Pancreas (tissue), 10 donors: ENCODE results near the gene CDK11B. TPM values are rescaled to one million over a fixed set of nuclear protein-coding genes. Genes with fewer than 3 reads are reported as not detected.

Experiments
- ATAC-seq, 4 donors: fragments of 200-7000 bp; cut with Tn5 transposase; one replicate each; pipeline versions ENCODE4 v1.8.0 to v1.9.1; 2020; ENCODE audit warnings: mild to moderate bottlenecking in 4 of 4, moderate library complexity in 4 of 4
- DNase-seq, 6 donors: peaks; one replicate each; pipeline ENCODE4 v3.0.0-alpha.2; 2020
- FAIRE-seq: peaks from 2 replicates; lab custom pipeline; 2012; peaks lifted over from hg19 to GRCh38; lab: Jason Lieb, UNC
- H3K27ac ChIP-seq, 4 donors: fragments of 200-600 bp; sonication (generic); 1 replicate in 3 of 4; 2 replicates in 1 of 4; pipeline versions ENCODE4 v1.5.0 to v1.8.0; 2020
- H3K27me3 ChIP-seq, 4 donors: fragments of 200-600 bp; one replicate each; pipeline ENCODE4 v1.8.0; 2021
- H3K36me3 ChIP-seq, 3 donors: fragments of 200-600 bp; sonication (generic) in 1 of 3; one replicate each; pipeline versions ENCODE4 v1.5.0 to v1.8.0; 2020 to 2021
- H3K4me1 ChIP-seq, 3 donors: fragments of 200-600 bp; one replicate each; pipeline ENCODE4 v1.8.0; 2021
- H3K4me3 ChIP-seq, 4 donors: fragments of 200-600 bp; sonication (generic) in 2 of 4; one replicate each; pipeline versions ENCODE4 v1.5.0 to v1.8.0; 2020 to 2021
- H3K9me3 ChIP-seq, 4 donors: fragments of 200-600 bp; one replicate each; pipeline ENCODE4 v1.8.0; 2021
- CTCF ChIP-seq, 4 donors: fragments of 200-600 bp; sonication (generic) in 3 of 4; IDR thresholded peaks; one replicate each; pipeline versions ENCODE4 v1.5.0 to v1.8.0; 2021; ENCODE audit warnings: antibody characterized with exemption in 4 of 4
- WGBS, 2 donors: extraction: QIAGEN DNeasy Blood & Tissue Kit; methylation state at CpG; one replicate each; pipeline ENCODE4 v1.1.7; 2013; 5-methylcytosine and 5-hydroxymethylcytosine counted together
- intact Hi-C, 3 donors: fragments of 100-400 bp; cut with DNase I; formaldehyde crosslinking; loops; one replicate each; pipeline versions ENCODE4 v1.11.1 to v1.14.2; 2022
- polyA plus RNA-seq, 2 donors: library from polyadenylated mRNA; stranded (reverse); fragments of 200-250 nt; gene quantifications; one replicate each; pipeline ENCODE4 v1.2.3, GENCODE V29; 2013
- total RNA-seq, 6 donors: library from RNA; stranded (reverse); fragmentation: NEBNext Ultra II Directional in 4 of 6; extraction: Animal tissue kit (Norgen Biotek cat#: 25700) in 4 of 6; gene quantifications; one replicate each; pipeline versions ENCODE4 v1.2.1 to v1.2.4, GENCODE V29; 2021 to 2023
- donor health status: healthy with polysubstance abuse.
- donor health status: DM: no; HTN: no; CAD: no; lungs with moderate emphysema.
- donor health status: DM: no; HTN: no; CAD: no.
- donor health status: control.
- donor health status: control.
- donor health status: Bipolar disorder and iron deficiency.
- donor health status: DM: yes; HTN: yes; CAD: no.
- donor health status: DM: no; HTN: no; CAD: no.
- donor health status: DM: no; HTN: no; CAD: no.
- donor health status: DM: yes; HTN: yes; CAD: no.

CDK11B gene
- total and polyA plus RNA-seq, 8 donors = 9.0 to 31.8 (median 10.9) TPM

- TF ChIP-seq CTCF (IDR thresholded peaks at IDR 0.05) = no peak
- Histone ChIP-seq H3K9me3 (no peaks in the 10 kb centered on the region), H3K27me3 (no peaks in the 10 kb centered on the region), H3K4me3 (no peak overlapping the region), H3K27ac (no peak overlapping the region), H3K4me1 (peaks cover 0 to 7% (median 6%) of the 10 kb centered on the region in 3 donors), H3K36me3 (no peaks in the 10 kb centered on the region)
- DNase-seq (peak in 2 of 6 donors; percentile 36 to 70), ATAC-seq (no peak), FAIRE-seq (no peak)
- intact Hi-C loops = no loop called here
- 89 to 90% methylated on average over 14 to 16 of the region's 16 CpGs for WGBS, 2 donors
Observed at GRCh38 chr1:1620433-1621139, 38.2 kb downstream of the CDK11B start.

- ATAC-seq (no peak), DNase-seq (peak in 2 of 6 donors; percentile 44 to 68)
- H3K27me3 ChIP-seq = no peaks in the 10 kb centered on the region
Observed at GRCh38 chr1:1619917-1620361, 38.9 kb downstream of the CDK11B start.

GRCh38 chr1:1618396-1619068 is 40.3 kb downstream of the CDK11B start:
- peaks cover 0 to 14% (median 7%) of the 10 kb centered on the region in 3 donors for H3K4me1 ChIP-seq
- H3K27ac ChIP-seq = no peak overlapping the region
- intact Hi-C loops = no loop called here
- no peak for FAIRE-seq
- no peaks in the 10 kb centered on the region for H3K36me3 ChIP-seq
- no peak for TF ChIP-seq CTCF (IDR thresholded peaks at IDR 0.05)
- no peaks in the 10 kb centered on the region for H3K27me3 ChIP-seq
- no peaks in the 10 kb centered on the region for H3K9me3 ChIP-seq
- DNase-seq = peak in 2 of 6 donors; percentile 49 to 75
- 94% methylated on average over 9 of the region's 9 CpGs for WGBS, 2 donors
- no peak overlapping the region for H3K4me3 ChIP-seq
- no peak for ATAC-seq

More at GRCh38 chr1:1619917-1620361, 38.9 kb downstream of the CDK11B start:
- no peak for TF ChIP-seq CTCF (IDR thresholded peaks at IDR 0.05)
- H3K4me1 ChIP-seq = peaks cover 0 to 7% (median 6%) of the 10 kb centered on the region in 3 donors
- FAIRE-seq = no peak
- intact Hi-C loops = no loop called here
- no peaks in the 10 kb centered on the region for H3K36me3 ChIP-seq
- 73 to 78% methylated on average over 14 of the region's 14 CpGs for WGBS, 2 donors
- no peak overlapping the region for H3K4me3 ChIP-seq
- no peaks in the 10 kb centered on the region for H3K9me3 ChIP-seq
- no peak overlapping the region for H3K27ac ChIP-seq

- Histone ChIP-seq H3K4me3 (no peak overlapping the region), H3K36me3 (no peaks in the 10 kb centered on the region), H3K9me3 (no peaks in the 10 kb centered on the region), H3K27ac (no peak overlapping the region), H3K4me1 (peaks cover 0 to 16% (median 7%) of the 10 kb centered on the region in 3 donors), H3K27me3 (no peaks in the 10 kb centered on the region)
- WGBS, 2 donors = 89 to 96% methylated on average over 6 of the region's 6 CpGs
- TF ChIP-seq CTCF (IDR thresholded peaks at IDR 0.05) = no peak
- no peak for FAIRE-seq
- ATAC-seq = no peak
- peak in 2 of 6 donors; percentile 25 to 49 for DNase-seq
- intact Hi-C loops = no loop called here
Observed at GRCh38 chr1:1617925-1618324, 40.9 kb downstream of the CDK11B start.
